HT-29 (cell line): ENCODE results near the gene CCDC102B. TPM values are rescaled to one million over a fixed set of nuclear protein-coding genes. Genes with fewer than 3 reads are reported as not detected.
"Not testable (repeated sequence)": the region's sequence is repeated elsewhere in the genome, so short reads cannot be mapped to it uniquely, and the experiment has no call there.

Experiments
- DNase-seq: peaks from one replicate; pipeline ENCODE4 v3.0.0-alpha.2; 2015; ENCODE audit warnings: low spot score
- total RNA-seq: library from RNA; depleted of rRNA; stranded (reverse); fragments of >200 nt; shearing (Covaris generic); gene quantifications from 2 replicates; pipeline ENCODE4 v1.2.3, GENCODE V29; 2014

Gene CCDC102B
- total RNA-seq, 1 experiment from 2014 or later = not detected

DNA sequence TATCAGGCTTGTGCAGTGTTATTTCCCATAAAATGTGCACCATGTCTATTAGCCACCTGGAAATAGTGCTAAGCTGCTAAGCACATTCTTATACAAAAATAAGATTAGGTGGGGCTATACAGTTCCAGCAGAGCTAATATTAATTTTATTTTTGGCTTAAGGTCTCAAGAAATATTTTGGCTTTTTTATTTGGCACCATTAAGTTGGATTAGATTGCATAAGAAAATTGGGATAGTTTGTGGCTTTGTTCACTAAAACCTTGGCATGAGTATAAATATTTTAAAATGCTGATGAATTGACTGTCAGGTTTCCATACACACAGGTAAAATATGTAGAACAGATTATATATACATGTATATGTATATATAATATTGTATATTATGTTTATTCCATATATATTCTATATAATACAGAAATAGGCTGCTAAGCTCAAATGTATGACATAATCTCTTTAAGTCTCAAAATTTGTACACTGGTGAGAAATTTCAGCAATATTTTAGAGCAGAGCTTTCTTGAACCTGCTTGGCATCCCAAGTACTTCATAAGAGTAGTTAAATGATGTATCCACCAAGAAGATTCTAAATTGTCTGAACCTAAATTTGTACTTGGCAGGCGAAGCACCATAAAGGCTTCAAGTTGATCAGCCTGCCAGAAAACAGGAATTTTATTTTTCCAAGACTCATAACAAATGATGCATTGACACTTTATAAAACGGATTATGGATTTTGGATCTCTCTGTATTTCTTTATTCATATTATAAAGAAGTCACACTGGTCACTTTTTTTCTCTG, 32.6 kb downstream of the CCDC102B start:
- no peak for DNase-seq

DNA sequence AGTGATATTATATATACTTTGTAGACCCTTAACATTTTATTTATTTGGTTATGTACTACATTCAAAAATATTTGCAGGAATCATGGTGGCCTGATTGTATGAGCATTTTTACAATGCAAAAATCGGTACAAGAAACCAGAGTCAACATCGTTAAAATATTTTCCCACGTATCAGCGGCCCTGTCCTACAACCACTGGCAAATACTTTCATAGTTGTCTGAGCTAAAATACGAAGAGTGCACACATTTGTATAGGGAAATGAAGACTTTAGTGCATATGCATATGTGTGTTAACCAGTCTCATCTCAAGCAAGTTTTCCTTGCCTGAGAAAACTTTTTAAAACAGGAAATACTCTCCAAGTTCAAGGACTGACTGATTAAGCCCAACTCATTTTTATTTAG, 35.9 kb downstream of the CCDC102B start:
- no peak for DNase-seq

DNA sequence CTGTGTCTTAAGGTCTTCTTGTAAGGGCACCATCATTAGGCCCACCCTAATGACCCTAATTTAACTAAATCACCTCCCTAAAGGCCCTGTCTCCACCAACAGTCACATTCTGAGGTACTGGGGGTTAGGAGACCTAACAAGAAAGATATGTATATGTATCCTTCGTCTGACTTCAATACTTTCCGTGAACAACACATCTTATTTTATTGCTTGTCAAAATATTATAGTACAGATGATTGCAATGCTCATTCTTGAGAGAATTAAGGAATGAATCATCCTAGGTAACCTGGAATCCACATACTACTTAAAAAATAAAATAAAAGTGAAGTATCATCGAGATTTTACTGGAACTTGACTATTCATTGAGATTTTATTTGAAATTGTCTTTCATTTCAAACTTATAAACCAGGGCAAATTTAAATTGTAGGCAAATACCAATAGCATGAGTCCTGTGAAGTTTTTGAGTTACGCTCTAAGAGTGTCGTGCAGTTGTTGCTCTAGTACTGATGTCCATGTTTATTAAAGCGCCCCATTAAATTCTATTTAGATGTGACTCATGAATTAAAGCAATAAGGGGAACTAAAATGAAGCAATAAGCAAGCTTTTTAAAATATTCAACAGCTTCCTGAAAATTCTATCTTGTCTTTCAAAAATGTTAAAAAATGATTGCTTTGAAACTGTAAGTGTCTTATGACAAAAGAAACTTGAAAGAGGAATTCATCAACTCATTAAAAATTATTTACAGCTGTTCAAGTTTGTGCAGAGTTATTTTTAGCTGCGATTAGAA, 40.0 kb downstream of the CCDC102B start:
- no peak for DNase-seq

DNA sequence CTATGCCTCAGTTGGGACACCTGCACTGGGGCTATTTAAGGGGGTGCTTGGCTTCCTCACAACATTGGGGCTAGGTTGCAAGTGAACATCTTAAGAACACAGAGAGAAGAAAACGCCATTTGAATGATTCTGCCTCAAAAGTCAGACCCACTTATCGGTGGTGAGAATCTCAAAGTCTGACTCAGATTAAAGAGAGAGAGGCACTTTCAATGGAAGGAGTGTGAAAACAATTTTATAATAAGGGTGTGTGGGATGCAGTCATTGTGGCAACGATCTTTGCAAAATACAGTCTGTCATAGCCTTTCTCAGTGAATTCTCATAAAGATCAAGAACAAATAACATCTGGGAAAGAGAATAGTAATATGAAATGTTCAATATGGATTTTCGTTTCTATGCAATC, 41.8 kb downstream of the CCDC102B start:
- DNase-seq = no peak

DNA sequence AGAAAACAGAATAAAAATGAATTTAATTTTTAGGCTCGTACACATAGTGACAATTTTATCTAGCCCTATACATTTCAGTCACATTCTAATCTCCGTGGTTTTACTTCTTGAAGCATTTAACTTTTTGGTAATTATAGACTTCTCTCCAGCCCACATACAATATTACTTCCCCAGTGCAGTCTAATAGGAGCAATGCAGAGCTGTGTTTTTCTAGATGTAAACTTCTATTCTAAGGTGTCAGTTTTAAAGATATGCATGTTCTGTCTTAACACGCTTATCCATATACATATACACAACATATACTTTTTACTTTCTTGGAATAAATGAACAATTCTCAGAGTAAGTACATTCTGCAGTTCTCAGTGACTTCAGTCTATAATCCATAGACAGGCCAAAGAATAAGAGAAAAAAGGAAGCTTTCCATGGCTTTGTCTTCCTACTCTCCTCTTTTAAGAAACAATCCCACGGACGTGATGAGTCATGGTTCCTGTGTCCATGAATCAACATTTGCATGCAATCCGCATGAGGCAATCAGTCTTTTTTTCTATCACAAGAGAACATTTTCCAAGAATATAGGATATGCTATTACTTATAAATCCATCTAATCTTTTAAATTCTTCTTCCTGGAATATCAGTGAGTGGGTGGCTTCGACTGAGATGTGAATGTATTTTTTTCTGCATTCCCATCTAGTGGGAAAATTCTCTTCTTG, 42.8 kb downstream of the CCDC102B start:
- peak; percentile 7 for DNase-seq

DNA sequence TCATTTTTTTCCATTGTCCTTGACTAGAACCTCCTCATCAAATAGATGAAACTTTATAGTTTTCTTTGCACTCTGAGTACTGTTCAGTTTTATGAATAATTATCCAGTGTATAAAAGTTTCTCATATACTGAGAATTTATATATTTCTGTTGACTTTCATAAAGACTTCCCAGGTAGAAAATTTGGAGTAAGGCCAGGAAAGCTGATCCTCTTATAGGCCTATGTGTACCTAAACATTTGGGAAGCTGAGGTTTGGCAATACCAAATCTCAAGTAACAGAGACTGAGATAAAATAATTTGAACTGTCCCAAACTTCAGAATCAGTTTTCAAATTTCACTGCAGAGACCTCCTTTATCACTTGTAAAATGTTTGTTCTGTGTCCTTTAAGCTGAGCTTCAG, 43.4 kb downstream of the CCDC102B start:
- DNase-seq = no peak

DNA sequence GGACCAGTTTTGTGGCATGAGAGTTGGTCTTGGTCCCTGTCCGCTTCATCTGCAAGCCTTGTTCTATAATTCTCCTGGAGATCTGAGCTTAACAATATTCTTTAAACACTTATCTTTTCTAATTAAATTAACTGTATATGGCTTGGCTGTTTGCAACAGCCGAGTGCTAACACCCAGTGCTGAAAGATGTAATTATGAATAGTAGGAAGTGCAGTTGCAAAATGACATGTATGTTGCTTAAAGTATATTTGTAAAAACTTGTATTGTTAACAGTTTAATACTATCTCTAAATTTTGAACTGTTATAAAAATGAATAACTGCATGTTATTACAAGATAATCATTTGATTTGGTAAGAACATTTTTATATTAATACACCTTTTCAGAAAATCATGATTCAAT, 45.1 kb downstream of the CCDC102B start:
- DNase-seq = no peak

DNA sequence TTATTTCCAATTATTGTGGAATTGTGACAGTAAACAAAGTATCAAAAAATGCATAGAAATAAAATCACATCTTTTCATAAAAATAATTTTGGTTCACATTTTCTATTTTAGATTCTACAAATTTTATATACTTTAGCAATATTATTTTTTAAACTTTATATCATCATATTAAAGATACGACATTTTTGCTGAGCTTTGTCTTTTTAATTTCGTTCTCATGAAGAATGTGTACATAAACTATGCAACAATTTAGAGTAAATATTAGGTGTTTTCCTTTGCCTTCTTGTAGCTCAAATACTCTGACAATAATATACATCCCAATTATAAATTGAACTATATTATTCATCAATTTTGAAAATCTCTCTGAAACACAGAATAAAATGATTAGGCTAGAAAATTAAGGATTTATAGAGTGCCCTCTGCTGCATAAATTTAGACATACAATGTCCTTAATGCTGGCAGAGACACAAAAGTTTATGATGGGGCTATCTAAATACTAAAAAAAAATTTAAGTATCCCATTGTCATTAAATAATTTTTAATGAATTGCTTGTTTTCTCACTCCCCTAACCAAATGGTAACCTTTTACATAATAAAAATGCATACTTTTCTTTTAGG, 45.7 kb downstream of the CCDC102B start:
- DNase-seq = no peak

DNA sequence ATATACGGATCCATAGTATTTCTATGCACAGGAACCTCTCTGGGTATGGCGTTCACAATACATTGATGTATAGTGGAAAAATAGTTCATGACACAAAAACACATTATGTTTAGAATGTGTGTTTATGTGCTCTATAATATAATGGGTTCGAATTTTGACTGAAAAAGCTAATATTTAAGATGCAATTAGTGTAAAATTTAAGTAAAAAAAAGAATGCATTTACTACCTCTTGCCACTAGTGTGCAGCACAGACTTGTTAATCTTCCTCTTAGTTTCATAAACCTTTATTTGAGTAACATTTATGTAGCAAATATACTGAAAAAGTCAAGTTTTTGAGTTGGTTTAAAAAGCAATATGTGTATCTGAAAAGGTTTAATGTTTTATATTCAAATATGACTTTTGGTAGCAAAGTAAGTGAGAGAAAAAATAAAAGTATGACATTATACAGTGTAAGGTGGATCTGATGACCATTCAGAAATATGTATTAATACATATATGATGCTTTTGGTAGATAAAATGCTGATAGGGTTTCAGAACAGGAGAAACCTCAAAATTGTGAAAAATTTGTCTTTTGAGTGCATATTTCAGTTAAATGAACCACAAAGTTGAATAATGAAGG, 49.4 kb downstream of the CCDC102B start:
- DNase-seq = peak; percentile 30

DNA sequence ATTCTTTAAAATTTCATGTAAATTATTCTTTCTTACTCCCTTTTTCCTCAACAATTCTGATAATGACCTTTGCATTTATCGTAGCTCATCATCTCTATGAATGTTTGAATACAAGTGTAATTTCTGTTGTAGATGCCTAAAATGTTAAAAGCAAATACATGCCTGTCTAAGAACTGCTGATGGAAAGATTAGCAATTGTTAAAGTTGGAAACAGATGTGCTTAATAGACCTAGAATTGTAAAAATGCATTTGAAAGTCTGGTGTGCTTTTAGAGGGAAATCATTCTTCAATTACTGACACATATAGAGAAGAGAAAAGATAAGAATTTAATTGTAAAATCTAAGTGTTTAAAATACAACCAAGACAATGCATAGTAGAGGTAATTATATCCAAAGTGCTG, 50.4 kb downstream of the CCDC102B start:
- DNase-seq = no peak

DNA sequence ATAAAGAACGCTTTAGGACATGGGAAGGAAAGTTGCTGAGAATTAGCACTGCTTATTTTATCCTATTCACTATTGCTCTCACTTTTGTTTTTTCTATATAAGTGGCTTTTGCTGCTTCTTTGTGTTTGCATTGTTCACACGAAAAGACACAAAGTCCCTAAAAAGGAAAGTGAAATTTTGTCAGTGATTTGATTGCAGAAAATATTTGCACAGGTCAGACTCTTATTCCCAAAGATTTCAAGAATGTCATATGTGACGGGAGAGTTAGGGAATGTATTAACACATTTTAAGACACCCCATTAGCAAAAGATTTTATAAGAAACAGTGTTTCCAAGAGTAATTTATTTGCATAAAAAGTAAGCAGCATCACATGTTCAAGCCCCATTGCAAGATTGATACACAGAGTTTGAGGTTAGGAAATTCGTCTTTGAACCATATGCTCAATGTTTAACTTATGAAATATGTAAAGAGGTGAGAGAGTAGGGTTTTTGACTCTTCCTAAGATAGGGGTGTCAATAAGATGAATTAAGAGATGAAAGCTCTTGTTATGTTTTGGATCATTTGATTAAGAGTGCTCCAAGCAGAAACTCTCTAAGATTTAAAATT, 57.0 kb downstream of the CCDC102B start:
- DNase-seq = no peak

DNA sequence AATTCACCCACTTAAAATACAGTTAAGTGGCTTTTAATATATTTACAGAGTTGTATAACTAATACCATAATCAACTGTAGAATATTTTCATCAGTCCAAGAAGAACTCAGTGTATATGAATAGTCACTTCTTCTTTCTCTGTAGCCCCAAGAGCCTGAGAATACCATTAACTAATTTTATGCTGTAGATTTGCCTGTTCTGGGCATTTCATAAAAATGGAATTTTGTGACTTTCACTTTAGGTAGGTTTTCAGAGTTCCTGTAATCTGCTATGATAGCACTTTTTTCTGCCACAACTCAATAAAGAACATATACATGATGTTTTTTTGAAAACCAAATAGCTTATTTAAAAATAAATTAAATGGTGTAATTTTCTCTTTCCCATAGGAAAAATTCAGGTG, 57.6 kb downstream of the CCDC102B start:
- DNase-seq = no peak

DNA sequence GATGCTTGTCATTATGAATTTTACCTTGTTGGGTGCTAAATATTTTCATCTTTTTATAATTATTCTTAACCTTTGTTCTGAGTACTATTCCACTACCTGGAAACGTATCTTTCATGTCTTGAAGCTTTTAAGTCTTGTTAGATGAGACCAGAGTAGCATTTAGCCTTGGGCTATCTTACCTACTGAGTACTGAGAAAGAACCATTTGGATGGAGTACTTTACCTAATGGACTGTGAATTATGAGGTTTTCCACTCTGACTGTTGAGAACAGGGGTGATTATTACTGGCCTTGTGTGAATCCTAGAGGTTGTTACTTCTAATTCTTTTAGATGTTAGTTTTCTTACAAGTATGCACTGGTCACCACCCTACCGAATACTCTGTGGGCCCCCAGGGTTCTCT, 63.5 kb downstream of the CCDC102B start:
- DNase-seq = no peak

DNA sequence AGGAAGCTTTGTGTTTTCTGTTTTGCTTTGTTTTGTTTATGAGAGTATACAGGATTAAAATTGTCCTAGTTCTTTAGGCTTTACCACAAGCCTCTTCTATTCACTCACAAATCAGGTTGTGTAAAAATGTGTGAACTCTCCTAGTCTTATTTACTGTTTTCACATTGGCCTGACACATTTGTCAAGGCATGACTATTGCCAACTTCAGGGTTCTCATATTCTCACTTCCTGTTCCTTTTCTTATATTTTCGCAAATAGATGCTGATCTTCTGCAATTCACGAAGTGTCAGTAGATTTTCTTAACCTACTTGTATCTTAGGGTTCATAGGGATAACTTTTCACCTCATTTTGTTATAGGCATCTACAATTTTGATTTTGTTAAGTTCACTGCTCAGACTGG, 67.1 kb downstream of the CCDC102B start:
- no peak for DNase-seq

DNA sequence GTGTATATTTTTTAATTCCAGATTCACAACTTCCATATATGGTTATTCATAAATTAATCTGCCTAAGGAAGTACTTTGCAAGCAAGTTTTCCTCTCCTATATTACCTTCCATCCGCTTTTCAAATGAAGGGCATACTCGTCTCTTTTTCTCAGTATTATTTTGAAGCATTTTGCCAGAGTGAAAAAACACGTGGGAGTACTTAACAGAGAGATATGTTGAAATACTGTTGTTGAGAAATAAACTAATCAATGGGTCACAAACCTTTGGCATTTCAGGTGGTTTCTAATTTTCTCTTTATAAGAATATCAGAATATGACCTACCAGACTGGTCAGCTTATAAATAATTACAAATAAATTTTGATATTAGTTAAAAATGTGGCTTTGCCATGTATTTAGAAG, 67.6 kb downstream of the CCDC102B start:
- DNase-seq = no peak

DNA sequence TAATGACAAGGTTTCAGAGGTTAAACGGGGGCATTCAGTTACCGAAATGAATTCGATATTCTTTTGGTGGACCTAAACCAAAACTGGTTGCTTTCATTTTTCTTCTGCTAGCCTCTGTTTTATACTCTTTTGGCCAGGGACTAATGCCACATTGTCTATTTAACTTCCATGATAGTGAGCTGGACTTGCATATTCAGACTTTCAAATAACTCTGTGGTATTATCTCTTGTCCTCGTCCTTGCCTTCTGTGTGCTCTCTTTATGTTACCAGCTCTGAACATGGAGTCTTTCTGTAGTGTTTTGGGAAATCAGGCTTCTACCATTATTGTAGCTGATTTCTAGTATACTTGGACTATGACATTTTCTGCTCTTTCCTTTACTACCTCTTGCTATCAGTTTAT, 75.1 kb downstream of the CCDC102B start:
- no peak for DNase-seq

DNA sequence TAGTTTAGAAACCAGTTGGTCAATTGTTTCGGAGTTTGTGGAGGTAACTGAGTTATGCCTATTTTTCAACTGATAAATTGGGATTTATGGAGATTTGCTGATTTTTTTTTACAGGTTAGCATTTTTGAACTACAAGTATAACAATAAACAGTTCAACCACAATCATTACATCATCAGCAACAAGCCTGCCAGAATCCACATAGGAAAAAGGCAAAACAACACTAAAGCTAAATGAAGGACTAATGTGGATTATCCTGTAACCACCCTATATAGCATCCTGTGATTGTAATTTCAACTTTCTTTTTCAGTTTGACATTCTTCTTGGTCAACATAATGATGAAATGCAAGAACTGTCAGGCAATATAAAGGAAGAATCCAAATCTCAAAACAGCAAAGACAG, 76.5 kb downstream of the CCDC102B start:
- DNase-seq = no peak

DNA sequence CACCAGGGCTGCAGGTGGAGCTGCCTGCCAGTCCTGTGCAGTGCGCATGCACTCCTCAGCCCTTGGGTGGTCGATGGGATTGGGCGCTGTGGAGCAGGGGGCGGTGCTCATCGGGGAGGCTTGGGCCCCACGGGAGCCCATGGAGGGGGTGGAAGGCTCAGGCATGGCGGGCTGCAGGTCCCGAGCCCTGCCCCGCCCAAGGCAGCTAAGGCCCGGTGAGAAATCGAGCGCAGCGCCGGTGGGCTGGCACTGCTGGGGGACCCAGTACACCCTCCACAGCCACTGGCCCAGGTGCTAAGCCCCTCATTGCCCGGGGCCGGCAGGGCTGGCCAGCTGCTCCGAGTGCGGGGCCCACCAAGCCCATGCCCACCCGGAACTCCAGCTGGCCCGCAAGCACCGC, 82.1 kb downstream of the CCDC102B start:
- DNase-seq = not testable (repeated sequence)

DNA sequence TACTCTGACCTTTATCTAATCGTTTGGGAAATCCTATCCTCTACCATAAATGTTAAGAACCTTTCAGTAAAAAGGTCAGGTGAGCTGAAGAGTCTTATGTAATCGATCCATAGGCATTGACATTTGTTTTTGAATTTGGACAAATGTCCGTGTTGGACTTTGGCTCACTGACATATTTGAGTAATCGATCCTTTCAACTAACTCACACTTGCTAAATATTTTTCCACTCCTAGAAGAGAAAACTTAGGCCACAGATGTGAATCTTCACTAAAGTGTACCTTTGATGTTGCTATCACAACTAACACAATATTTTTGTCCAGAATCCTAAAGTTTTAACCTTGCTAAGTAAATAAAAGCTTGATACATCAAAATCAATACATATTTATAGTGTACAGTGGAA, 89.5 kb downstream of the CCDC102B start:
- DNase-seq = no peak

DNA sequence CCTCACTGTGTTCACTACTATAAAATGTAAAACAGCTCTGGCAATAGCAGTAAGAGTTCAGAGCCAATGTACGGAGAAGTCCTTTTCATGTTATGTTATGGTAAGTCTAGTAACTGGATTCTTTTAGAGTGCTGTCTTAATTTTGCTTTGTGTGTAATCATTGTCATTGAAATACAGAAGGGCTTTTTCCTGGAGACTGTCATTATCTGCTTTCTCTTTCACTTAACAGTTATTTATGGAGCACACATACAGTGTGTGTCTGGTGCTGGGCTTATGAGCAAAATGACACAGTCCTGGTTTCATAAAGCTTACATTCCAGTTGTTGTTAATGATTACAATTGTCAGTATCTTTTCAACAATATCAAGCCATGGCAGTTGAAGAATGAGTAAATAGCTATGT, 95.5 kb downstream of the CCDC102B start:
- DNase-seq = no peak

DNA sequence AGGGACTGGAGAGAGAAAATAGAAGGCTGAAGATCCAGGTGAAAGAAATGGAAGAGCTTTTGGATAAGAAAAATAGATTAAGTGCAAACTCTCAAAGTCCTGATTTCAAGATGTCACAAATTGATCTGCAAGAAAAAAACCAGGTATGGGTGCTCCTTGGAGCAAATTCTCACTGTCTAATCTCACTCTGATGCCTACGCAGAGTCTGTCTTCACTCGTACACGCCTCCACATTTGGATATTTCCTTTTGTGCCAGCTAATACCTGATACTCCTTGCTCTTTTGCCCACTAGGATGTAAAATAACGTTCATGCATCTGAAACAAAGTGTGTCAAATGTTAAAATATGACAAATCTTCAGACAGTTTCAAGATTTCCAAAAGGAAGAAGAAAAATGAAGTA, 99.4 kb downstream of the CCDC102B start:
- DNase-seq = no peak
